Gastrocnemius medialis (tissue), 4 donors: ENCODE results near the gene PRM2.

Experiments
- POLR2A ChIP-seq, 2 donors: fragments of 450-650 bp; IDR thresholded peaks; one replicate each; pipeline ENCODE4 v1.6.1; 2017; ENCODE audit warnings: antibody characterized with exemption in 2 of 2, mild to moderate bottlenecking in 2 of 2, moderate library complexity in 2 of 2
- TF ChIP-seq, protein P1 (sequence below), 5 experiments: fragments of 450-650 bp in 3 of 5; fragments of 200-600 bp in 2 of 5; sonication (generic) in 2 of 5; IDR thresholded peaks in 4 of 5; conservative IDR thresholded peaks in 1 of 5; 1 replicate in 4 of 5; 2 replicates in 1 of 5; pipeline ENCODE4 v1.5.1; 2016 to 2019; ENCODE audit warnings: antibody characterized with exemption in 5 of 5, mild to moderate bottlenecking in 3 of 5, moderate library complexity in 3 of 5

DNA sequence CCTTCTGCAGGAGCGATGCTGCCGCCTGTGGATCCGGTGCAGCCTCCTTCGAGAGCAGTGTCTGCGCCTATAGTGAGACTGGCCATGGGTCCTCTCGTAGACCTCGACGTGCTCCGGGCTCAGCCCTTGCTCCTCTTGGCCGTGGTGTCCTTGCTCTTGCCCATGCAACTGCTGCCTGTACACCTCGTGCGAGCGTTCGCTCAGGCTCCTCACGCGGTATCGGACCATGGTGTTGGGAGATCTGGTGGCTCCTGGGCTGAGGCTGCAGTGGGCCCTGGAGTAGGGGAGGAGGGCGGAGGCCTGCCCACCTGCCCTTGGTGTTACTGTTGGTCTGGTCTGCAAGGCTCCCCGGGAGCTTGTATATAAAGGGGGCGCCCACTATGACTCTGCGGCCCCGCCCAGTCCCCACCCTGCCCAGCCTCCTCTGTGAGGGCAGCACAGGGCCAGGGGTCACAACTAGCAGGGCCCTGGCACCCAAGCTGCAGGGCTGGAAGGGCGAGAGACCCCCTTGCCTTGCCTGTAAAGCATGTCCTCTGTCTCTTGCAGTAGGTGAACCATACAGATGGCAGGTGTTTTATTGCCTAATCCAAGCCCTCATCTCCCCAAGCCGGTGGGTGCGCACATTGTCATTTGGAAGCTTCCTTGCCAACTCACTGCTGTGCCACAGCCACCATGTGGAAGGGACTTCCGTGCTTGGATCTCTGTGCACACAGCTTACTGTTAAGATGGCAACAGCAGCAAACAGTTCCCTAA lies at the start of gene PRM2:
- TF ChIP-seq, protein P1, sequence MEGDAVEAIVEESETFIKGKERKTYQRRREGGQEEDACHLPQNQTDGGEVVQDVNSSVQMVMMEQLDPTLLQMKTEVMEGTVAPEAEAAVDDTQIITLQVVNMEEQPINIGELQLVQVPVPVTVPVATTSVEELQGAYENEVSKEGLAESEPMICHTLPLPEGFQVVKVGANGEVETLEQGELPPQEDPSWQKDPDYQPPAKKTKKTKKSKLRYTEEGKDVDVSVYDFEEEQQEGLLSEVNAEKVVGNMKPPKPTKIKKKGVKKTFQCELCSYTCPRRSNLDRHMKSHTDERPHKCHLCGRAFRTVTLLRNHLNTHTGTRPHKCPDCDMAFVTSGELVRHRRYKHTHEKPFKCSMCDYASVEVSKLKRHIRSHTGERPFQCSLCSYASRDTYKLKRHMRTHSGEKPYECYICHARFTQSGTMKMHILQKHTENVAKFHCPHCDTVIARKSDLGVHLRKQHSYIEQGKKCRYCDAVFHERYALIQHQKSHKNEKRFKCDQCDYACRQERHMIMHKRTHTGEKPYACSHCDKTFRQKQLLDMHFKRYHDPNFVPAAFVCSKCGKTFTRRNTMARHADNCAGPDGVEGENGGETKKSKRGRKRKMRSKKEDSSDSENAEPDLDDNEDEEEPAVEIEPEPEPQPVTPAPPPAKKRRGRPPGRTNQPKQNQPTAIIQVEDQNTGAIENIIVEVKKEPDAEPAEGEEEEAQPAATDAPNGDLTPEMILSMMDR (IDR thresholded peaks at IDR 0.05 in 4 of 5, conservative IDR thresholded peaks at IDR 0.05 in 1 of 5): no peak
- no peak for TF ChIP-seq POLR2A (IDR thresholded peaks at IDR 0.05)
